Activated CD4-positive, CD25-positive, alpha-beta regulatory T cell (primary cell): ENCODE results near the gene GPC6.

Experiments used
- DNase-seq, 4 experiments: peaks; one replicate each; lab custom pipeline; 2025; lab: John Stamatoyannopoulos, UW

GPC6 gene

DNA sequence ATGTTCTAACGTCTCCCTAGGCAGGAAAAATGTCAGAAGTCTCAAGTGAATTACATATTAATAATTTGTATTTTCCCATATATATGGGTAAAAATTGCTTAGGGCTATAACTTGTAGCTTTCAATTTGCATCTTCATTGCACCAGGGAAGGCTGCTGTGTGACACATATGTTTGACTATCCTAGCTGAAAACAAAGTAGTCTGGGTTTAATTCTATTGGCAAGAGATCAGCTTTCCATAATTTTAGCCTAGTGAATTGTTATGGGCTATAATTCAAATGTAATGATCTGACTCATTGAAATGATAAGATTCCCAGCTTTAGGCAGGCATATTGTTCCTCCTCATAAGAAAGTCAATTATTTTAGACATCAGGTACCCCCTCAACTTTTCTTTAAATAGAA lies 699.8 kb downstream of the GPC6 start:
- DNase-seq: no peak

- DNase-seq: no peak
Measured at GRCh38 chr13:93927431-93927830, 700.8 kb downstream of the GPC6 start.

- DNase-seq: no peak
Measured at GRCh38 chr13:93932901-93933300, 706.3 kb downstream of the GPC6 start.

GRCh38 chr13:93936901-93937300 lies 710.3 kb downstream of the GPC6 start:
- no peak for DNase-seq

DNA sequence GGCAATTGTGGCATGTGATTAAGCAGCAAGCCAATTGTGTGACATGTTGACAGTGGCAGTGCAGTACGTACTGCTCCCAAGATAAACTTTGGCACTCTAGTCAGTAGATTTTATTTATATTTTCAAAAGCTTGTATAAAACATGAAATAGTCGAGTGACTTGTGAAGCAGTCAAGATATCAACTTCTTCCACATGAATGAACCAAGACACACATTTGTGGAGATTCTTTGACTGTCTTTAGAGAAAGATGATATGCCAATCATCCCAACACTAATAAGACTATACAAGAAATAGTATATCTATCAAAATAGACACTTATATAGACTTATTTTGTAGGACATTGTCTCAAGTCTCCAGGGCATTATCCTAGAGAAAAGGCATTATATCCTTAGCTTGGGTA lies 714.8 kb downstream of the GPC6 start:
- DNase-seq: no peak

DNA sequence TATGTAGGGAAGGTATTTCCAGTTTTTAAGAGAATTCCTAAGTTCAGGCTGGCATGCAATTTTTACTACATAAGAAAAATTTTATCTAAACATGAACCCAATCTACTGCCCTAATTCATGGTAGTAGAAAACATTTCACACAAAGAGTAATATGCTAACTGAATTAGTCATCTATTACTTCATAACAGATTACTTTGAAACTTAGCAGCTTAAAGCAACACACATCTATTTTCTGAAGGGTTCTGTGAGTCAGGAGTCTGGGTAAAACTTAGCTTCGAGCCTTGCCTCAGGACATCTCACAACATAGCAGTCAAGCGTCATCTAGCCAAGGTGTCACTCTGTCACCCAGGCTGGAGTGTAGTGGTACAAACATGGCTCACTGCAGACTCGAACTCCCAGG lies 715.4 kb downstream of the GPC6 start:
- DNase-seq: no peak

DNA sequence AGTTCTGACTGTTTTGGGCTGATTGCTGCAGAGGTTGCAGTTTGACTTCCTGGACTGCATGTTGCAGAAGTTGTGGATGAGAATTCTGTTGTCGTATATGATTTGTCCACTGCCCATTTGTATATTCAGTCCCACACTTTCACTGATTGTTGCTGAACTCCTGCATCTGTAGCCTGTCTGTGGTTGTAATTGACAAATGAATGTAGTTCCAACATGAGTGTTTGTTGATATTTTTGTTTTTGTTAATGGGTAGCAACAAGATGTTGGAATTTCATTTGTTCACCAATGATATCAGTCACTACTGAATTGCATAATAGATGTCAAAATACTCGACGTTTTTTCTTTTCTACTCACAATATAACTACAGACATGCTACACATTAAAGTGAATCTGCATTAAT lies 719.0 kb downstream of the GPC6 start:
- no peak for DNase-seq

DNA sequence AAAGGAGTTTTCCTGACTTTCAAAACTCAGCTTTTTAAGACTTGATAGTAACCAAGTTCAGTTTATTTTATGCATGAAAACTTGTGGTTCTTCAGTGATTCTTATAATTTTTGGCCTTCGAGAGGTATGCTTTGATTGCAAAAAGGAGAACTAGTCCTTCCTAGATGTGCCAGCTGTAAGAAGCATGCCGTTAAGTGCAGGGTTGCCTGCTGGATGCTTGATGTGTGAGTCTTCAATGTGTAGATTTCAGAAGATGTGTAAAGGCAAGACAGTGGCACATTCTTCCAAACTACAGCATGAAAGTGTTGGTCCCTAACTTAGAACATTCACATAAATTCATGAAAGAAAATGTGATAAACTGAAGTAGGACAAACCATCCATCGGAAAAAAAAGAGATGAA lies 720.4 kb downstream of the GPC6 start:
- no peak for DNase-seq

DNA sequence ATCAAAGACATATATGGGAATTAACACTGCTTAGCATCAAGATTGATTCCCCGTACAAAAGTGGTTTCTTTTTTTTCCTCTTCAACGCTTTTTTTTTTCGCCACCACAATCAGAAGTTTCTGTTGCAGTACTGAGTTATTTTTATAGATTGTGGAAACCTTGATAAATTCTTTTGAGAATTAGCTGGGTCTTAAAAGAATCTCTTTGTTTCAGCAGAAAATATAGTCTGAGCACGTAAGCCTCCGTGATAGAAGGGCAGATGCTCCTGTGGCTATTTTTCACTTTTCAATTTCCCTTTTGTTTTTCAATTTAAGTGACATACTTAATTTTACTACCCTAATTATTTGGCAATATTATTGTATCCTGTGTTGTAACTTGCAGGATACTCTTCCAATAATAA lies 721.0 kb downstream of the GPC6 start:
- DNase-seq: no peak

DNA sequence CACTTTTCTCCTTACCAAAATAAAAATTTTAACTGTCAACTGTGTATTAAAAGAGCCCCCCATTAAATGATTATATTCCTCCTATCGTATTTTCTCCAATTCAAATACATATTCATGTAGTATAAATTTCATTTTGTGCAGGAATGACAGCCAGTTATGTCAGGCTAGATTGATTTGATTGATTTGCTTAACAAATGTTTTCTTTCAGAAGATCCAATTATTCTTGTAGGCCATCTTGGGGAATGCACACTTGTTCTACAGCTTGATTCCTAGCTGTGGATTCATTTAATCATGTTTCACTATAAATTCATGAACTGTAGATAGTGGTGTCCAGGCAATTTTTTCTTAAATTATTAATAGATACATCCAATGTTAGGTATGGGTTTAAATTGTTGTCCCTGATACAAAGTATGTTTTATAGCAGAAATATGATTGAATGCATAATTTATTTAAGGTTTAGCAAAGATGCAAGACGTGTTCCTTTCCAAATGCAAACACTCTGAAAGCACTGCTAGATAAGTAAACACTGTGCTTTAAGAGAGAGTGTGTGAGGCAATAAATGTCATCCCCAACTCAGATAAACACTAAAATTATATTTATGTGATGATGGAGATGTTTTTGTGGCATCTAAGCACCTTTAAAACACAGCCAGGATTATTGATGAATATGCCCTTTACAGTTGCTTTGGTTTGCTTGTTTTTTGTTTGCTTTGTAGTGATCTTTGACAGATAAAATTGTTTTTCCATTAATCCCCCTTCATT lies 721.7 kb downstream of the GPC6 start:
- DNase-seq: no peak

GRCh38 chr13:93951108-93951507 lies 724.5 kb downstream of the GPC6 start:
- DNase-seq: no peak

GRCh38 chr13:93951951-93952350 lies 725.3 kb downstream of the GPC6 start:
- DNase-seq: no peak

DNA sequence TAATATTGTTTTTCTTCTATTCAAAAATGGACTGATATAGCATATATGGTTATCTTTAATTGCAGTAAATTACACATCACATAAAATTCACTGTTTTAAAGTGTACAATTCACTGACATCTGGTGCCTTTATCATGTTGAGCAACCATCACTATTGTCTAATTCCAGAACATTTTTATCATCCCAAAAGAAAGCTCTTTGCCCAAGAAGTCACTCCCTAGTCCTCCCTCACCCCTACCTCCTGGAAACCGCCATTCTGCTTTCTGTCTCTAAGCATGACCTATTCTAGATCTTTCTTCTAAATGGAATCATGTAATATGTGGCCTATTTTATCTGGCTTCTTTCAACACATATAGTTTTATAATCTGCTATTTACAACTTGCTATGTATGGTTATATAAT lies 727.2 kb downstream of the GPC6 start:
- no peak for DNase-seq

- no peak for DNase-seq
Measured at GRCh38 chr13:93955904-93956303, 729.3 kb downstream of the GPC6 start.

DNA sequence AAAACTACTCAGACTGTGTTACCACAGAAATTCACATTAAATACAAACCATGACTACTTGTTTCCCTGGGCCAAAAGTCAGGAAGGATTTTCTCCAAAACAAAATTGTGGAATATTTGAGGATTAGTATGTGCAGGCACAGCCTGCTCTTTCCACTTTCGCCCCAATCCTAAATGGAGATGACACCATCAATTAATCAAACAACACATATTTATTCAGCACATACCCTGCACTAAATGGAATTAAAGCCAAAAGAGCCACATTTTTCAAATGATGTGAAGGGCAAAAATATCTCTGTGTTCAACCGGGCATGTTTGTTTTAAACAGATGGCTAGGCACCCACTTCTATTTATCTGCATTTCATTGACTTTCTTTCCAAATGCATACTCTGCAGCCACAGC lies 729.8 kb downstream of the GPC6 start:
- DNase-seq: no peak

- no peak for DNase-seq
Measured at GRCh38 chr13:93957371-93957770, 730.8 kb downstream of the GPC6 start.

GRCh38 chr13:93959796-93960533 lies 733.4 kb downstream of the GPC6 start:
- DNase-seq: no peak

- no peak for DNase-seq
Measured at GRCh38 chr13:93963266-93964145, 736.9 kb downstream of the GPC6 start.

GRCh38 chr13:93964146-93964512 lies 737.5 kb downstream of the GPC6 start:
- no peak for DNase-seq

- no peak for DNase-seq
Measured at GRCh38 chr13:93965587-93965986, 739.0 kb downstream of the GPC6 start.

GRCh38 chr13:93966267-93966936 lies 739.8 kb downstream of the GPC6 start:
- DNase-seq: no peak

DNA sequence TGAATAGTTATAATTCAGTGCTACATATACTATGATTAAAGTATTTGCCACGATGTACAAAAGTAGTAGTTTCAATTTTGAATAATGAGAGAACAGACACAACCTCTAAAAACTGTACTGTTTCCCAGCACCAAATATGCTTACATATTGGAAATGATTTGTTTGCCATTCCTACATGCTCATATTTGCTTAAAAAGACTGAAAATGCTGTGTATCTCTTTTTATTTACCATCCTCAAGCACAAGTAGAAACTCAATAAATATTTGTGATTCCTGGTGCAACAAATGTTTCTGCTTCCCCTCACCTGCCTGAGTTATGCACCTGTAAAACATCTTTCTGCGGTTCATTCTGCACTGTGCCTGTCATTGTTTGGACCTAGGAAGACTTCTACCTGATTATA lies 740.7 kb downstream of the GPC6 start:
- DNase-seq: no peak
